HG03139 (cell line): ENCODE measurements around the gene AUTS2.

Experiments used
- ATAC-seq: cut with Tn5 transposase; IDR thresholded peaks from one replicate; pipeline ENCODE4 v1.9.1; 2021; ENCODE audit not compliant: unreplicated experiment

The AUTS2 gene

DNA sequence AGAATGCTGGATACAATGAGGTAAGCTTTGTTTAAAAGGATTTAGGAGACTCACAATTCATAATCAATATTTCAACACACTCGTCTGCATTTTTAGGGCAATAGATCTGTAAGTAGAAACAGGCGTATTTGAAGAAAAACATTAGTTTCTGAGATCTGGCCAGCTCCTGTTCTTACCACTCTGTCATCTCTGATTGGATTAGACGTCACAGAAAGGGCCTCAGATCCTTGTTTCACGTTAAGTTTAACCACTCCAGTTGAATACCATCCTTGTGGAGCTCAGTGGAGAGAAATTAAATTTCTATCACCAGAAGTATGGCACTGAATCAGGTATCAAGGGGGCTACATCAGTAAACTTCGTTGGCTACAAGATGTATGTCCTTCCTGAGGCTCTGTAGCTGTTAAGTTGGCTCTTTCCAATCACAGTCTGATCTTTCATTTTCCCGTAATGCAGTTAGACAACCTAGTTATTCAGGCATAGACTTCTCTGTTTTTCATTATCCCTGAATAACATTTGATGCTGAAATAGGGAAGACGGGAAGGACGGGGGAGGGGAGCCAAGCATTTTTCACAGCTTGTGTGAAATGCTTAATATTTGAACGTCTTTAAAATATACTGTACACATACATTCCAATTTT is 874.4 kb downstream of the AUTS2 start:
- no peak for ATAC-seq

GRCh38 chr7:70474639-70475234 is 876.5 kb downstream of the AUTS2 start:
- ATAC-seq: no peak

DNA sequence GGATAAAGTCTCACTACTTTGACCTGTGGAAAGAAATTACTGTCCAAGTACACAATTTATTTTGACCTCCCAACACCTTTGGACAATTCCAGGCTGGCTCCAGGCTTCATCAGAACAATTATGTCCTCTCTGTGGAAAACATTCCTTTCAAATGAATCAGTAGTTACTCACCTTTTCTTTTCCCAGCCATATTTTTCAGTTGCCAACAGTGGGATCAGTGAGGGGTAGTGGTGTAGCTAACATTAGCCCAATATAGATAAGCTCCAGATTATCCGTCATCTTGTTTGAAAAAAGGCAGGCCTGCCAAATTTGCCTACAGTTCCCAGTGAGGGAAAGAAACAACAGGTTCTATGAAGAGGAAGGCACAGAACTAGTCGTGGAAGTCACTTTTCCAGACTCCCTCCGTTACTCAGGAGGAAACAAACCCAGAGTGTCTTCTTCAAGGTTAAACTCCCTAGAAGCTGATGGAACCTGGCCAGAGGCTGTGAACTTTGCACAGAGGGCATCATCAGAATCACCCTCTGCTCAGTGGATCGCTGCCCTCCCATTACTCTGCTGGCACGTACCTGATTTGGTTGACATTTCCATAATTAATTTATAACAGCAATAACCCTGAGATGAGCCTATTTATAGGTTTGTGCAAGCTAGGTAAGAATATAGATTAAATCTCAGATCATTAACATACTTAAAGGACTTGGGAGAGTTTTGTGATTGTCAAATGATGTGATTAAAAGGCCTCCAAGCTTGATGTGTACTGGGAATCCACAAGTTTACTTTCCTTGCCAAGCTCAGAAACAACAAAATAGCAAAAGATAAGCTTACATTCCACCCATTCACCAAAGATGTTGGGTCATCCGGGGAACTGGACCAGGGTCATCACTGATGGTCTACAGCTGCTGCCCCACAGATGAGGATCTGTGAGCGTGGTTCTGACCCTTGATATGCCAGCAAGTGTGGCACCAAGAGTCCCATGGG is 879.0 kb downstream of the AUTS2 start:
- no peak for ATAC-seq

- no peak for ATAC-seq
Measured at GRCh38 chr7:70479153-70480021, 881.1 kb downstream of the AUTS2 start.

DNA sequence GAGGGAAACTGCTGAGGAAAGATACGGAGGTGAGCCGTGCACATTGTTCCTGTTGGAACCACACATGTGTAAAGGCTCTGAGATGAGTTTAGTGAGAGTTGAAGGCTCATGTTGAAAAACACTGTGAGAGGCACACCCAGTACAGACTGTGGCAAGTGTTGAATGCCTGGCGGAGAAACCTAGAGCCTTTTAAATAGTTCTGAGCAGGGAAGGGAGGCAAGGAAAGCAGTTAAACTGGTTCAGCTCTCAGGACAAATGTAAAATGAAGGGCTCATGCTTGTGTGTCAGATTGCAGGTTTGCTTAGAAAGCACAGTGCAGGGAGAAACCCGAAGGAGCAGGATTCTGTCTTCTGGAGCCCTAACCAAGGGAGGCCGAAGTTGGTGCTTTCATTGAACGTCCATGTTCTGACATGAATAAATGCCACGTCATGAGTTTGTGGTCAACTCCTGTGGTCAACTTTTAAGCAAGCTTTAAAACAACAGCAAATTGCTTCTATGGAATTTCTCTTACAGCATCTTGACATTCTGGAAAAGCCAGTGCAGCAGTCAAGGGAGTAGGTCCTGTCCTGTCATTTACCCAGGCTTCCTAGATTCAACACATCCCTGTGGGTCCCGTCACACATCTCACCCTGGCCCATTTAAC is 882.8 kb downstream of the AUTS2 start:
- no peak for ATAC-seq

DNA sequence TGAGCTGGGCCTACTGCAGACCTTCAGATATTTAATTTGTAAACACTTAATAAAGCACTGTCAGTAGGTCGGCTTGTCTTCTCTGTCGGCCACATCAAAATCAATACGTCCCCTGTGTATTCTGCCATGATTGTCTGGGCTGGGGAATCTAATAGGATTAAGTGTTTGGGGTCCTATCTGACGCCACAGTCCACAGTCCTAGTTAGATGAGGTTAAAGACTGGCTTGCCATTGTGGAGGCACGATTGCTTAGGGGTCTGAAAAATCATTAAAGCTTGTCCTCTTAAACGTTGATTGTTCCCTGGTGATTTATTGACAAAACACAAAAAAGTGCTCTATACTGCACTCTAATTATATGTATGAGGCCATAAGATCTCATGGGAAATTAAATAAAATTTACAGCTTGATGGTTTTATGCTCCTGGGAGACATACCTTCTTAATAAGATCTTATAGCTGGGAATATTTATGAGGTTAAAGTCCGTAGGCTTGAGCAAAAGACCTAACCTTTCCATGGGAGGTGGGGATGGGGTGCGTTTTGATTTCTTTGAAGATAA is 883.4 kb downstream of the AUTS2 start:
- no peak for ATAC-seq

DNA sequence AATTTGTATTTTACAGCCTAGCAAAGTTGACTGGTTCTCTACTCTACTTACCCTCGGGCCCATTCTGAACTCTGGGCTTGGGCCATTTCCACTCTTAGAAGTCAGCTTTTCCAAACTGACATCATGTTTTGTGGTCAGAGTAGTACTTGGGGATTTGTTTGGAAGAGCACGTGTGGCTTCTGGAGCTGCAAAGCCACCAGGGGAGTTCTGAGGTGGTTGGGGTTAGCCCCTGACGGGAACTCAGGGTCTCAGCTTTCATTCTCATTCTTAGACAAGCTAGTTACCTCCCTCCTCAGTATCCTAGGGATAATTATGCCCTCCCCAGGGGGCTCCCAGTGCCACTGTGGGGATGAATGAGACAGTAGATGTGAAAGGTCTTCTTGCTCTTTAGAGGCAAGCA is 886.0 kb downstream of the AUTS2 start:
- ATAC-seq: no peak

- ATAC-seq: no peak
Measured at GRCh38 chr7:70486977-70487376, 888.7 kb downstream of the AUTS2 start.

DNA sequence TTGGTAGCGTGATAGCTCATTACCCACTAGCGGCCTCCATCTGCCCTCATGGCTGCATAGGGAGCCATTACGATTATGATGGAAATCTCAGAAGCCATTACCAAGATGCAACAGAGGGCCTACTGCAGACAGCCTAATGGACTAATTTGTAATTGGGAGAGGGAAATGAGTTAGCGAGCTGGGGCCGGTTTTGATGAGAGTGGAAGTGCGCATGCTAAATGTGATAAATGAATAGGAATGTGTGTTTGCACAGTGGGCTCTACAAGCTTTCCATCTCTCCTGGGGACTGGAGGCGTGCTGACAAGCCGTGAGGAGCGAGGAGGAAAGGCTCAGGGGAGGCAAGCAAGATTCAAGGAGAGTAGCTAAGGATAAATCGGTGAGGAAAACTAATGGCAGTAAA is 889.2 kb downstream of the AUTS2 start:
- ATAC-seq: no peak

- ATAC-seq: no peak
Measured at GRCh38 chr7:70487886-70488285, 889.6 kb downstream of the AUTS2 start.

DNA sequence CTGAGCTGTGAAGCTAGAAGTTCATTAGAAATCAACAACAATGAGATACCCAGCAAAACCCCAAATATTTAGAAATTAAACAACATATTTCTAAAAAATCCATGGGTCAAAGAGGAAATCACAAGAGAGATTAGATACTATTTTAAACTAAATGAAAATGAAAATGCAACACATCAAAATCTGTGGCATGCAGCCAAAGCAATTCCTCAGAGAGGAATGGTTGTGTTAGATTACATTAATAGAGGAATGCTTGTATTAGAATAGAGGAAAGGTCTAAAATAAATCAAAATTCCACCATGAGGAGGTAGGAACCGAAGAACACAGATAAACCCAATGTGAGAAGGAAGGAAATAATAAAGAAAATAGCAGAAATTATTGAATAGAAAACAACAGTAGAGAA is 891.5 kb downstream of the AUTS2 start:
- ATAC-seq: no peak

- no peak for ATAC-seq
Measured at GRCh38 chr7:70492625-70493024, 894.4 kb downstream of the AUTS2 start.

DNA sequence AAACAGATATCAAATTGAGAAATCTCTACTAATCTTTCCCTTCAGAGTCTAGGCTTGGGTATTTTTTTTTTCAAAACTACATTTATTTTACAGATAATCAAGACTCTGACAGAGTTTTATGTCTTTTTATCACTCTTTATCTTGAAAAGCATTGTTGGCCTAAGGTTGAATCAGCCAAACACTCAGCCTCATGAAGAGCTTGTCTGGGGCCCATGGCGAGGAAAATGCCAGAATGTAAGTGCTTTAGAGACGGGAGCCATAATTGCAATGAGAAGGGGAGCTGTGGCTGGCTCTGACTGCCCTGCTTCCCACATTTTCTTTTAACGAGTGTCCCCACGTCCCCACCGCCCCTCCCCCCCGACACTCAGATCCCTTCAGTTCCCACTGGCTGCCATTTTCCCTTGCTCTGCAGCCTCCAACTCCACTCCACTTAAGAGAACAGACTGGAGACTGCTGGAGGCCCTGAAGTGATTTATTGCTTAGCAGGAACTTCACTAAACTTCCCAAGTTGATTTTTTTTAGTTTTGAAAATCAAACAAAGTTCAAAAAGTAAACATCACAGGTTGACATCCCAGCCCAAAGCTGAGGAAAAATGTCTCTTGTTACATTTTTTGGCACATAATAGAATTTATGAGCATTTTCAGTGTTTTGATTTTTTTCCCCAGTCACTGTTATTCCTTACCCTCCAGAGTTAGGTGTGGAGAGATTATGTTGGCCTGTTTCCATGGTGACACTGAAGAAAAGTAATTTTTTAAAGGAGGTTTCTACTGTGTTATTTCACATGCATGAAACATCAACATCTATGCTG is 896.2 kb downstream of the AUTS2 start:
- no peak for ATAC-seq

GRCh38 chr7:70495033-70495376 is 896.7 kb downstream of the AUTS2 start:
- no peak for ATAC-seq

- ATAC-seq: no peak
Measured at GRCh38 chr7:70497793-70498192, 899.5 kb downstream of the AUTS2 start.

DNA sequence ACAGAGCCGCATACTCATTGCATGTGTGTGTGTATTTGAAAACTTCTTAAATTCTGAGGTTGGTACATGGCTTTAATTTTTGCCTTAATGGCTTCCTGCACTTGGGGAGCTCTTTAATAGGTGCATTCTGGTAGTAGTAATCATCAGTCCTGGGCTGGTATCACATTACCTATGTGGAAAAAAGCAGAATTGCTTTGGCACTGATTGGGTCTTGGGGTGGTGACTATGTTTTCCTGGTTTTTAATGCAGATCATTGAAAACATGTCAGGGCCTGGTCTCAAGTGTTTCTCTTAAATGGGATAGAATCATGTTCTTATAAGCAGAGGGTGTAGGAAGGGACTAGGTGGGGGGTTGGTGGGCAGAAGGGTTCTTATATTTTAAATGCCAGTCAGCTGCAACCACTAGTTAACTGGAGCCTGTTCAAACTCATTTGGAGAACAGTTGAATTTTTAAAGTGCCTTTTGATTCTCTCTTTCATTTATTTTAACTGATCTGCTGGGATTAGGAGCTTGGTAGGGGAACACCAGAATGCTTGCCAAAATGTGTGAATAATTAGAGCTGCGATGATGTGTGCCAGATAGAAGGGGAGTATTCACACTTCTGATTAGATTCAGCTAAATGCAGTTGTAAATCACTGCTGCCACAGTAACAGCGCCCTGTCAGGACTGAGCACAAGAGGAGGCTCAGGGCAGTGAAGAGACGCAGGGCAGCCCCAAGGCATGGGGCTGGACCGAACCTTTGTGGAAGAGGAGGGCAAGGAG is 900.1 kb downstream of the AUTS2 start:
- no peak for ATAC-seq

DNA sequence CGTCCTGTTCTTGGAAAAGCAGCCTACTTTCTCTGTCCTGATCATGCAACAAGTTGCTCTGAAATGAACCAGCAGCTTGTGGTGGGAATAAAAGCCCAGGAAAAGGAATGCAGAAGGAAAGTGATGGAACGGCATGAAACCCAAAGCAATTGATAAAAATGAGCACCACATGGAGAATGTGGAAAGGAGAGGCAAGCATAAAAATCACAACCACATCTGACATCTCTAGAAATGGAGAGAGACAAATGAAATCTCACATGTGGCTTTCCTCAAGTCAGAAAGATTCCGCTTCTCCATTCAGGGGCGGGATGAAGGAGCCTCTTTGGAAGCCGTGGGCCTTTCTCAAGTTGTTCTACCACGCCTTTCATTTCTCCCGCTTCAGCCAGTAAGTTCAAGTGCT is 902.0 kb downstream of the AUTS2 start:
- no peak for ATAC-seq

- ATAC-seq: no peak
Measured at GRCh38 chr7:70502117-70502863, 904.0 kb downstream of the AUTS2 start.
